Stimulated activated naive B cell treated with anti-CD40 and anti-IgM and Interleukin-4, amounts not matched to agents 10 μg/mL and 1 μg/mL and 100 μg/mL, for 72 hours (primary cell): Measurements from ENCODE around the gene ACSM4.
"Not testable (repeated sequence)": the region's sequence is repeated elsewhere in the genome, so short reads cannot be mapped to it uniquely, and the experiment has no call there.

Experiments
- ATAC-seq, 2 donors: fragments of 150-1000 bp; cut with Tn5 transposase; replicated peaks; 2 replicates each; pipeline ENCODE4 v1.10.0; 2021; ENCODE audit warnings: moderate library complexity in 1 of 2
- DNase-seq: peaks from one replicate; pipeline ENCODE4 v3.0.0; 2021
- H3K27ac Mint-ChIP-seq: one replicate; pipeline ENCODE4 v1.8.0; 2022; ENCODE audit warnings: mild to moderate bottlenecking, mixed read lengths
- H3K27me3 Mint-ChIP-seq, 2 donors: one replicate each; pipeline ENCODE4 v1.8.0; 2022; ENCODE audit warnings: mixed read lengths in 2 of 2
- H3K36me3 Mint-ChIP-seq, 2 donors: one replicate each; pipeline ENCODE4 v1.8.0; 2022; ENCODE audit warnings: mixed read lengths in 2 of 2, mild to moderate bottlenecking in 1 of 2
- H3K4me1 Mint-ChIP-seq, 2 donors: one replicate each; pipeline ENCODE4 v1.8.0; 2022; ENCODE audit warnings: mixed read lengths in 2 of 2, mild to moderate bottlenecking in 1 of 2
- H3K4me3 Mint-ChIP-seq, 2 donors: one replicate each; pipeline ENCODE4 v1.8.0; 2022; ENCODE audit warnings: mild to moderate bottlenecking in 2 of 2, mixed read lengths in 2 of 2, moderate library complexity in 1 of 2
- H3K9me3 Mint-ChIP-seq, 2 donors: one replicate each; pipeline ENCODE4 v1.8.0; 2022; ENCODE audit warnings: mixed read lengths in 2 of 2, mild to moderate bottlenecking in 1 of 2

The ACSM4 gene

GRCh38 chr12:7302266-7302986, 1.4 kb upstream of the ACSM4 start:
- Mint-ChIP-seq H3K27ac (no peak overlapping the region), H3K27me3 (peaks cover 6 to 21% of the 10 kb centered on the region in 2 donors), H3K36me3 (no peaks in the 10 kb centered on the region), H3K4me3 (no peak overlapping the region), H3K4me1 (no peaks in the 10 kb centered on the region), H3K9me3 (no peaks in the 10 kb centered on the region)
- ATAC-seq (no peak), DNase-seq (no peak)

- Mint-ChIP-seq H3K4me1 (no peaks in the 10 kb centered on the region), H3K36me3 (no peaks in the 10 kb centered on the region), H3K27me3 (peaks cover 6 to 21% of the 10 kb centered on the region in 2 donors), H3K4me3 (no peak overlapping the region), H3K27ac (no peak overlapping the region), H3K9me3 (no peaks in the 10 kb centered on the region)
- ATAC-seq (no peak), DNase-seq (no peak)
Observed at GRCh38 chr12:7303230-7303629, 642 bp upstream of the ACSM4 start.

GRCh38 chr12:7304456-7304855, 584 bp downstream of the ACSM4 start:
- H3K27me3 Mint-ChIP-seq, result peaks cover 4 to 15% of the 10 kb centered on the region in 2 donors
- no peak overlapping the region for H3K27ac Mint-ChIP-seq
- H3K9me3 Mint-ChIP-seq, result no peaks in the 10 kb centered on the region
- H3K4me1 Mint-ChIP-seq, result no peaks in the 10 kb centered on the region
- DNase-seq (no peak), ATAC-seq (no peak)
- H3K36me3 Mint-ChIP-seq, result no peaks in the 10 kb centered on the region
- no peak overlapping the region for H3K4me3 Mint-ChIP-seq

GRCh38 chr12:7310070-7310469, 6.2 kb downstream of the ACSM4 start:
- Mint-ChIP-seq H3K27me3 (peaks cover 4 to 7% of the 10 kb centered on the region in 2 donors), H3K9me3 (peaks cover 0 to 3% of the 10 kb centered on the region in 2 donors), H3K27ac (no peak overlapping the region), H3K4me3 (no peak overlapping the region), H3K4me1 (no peaks in the 10 kb centered on the region), H3K36me3 (no peaks in the 10 kb centered on the region)
- ATAC-seq (no peak), DNase-seq (no peak)

GRCh38 chr12:7319930-7320329, 16.1 kb downstream of the ACSM4 start:
- no peak for ATAC-seq
- no peaks in the 10 kb centered on the region for H3K4me1 Mint-ChIP-seq
- H3K27ac Mint-ChIP-seq, result no peak overlapping the region

GRCh38 chr12:7321624-7322023, 17.8 kb downstream of the ACSM4 start:
- ATAC-seq, result no peak
- Mint-ChIP-seq H3K9me3 (no peaks in the 10 kb centered on the region), H3K36me3 (no peaks in the 10 kb centered on the region), H3K27ac (no peak overlapping the region), H3K27me3 (peaks cover 0 to 5% of the 10 kb centered on the region in 2 donors), H3K4me3 (no peak overlapping the region), H3K4me1 (no peaks in the 10 kb centered on the region)
- DNase-seq, result no peak

More at GRCh38 chr12:7319930-7320329, 16.1 kb downstream of the ACSM4 start:
- Mint-ChIP-seq H3K27me3 (peaks cover 0 to 5% of the 10 kb centered on the region in 2 donors), H3K36me3 (no peaks in the 10 kb centered on the region), H3K9me3 (no peaks in the 10 kb centered on the region), H3K4me3 (no peak overlapping the region)
- no peak for DNase-seq

- no peak overlapping the region for H3K27ac Mint-ChIP-seq
- ATAC-seq (no peak), DNase-seq (no peak)
- H3K9me3 Mint-ChIP-seq, result no peaks in the 10 kb centered on the region
- peaks cover 3 to 5% of the 10 kb centered on the region in 2 donors for H3K27me3 Mint-ChIP-seq
- H3K4me1 Mint-ChIP-seq, result no peaks in the 10 kb centered on the region
- H3K4me3 Mint-ChIP-seq, result no peak overlapping the region
- H3K36me3 Mint-ChIP-seq, result no peaks in the 10 kb centered on the region
Observed at GRCh38 chr12:7322599-7322998, 18.7 kb downstream of the ACSM4 start.

GRCh38 chr12:7324176-7324575, 20.3 kb downstream of the ACSM4 start:
- DNase-seq (no peak), ATAC-seq (no peak)
- Mint-ChIP-seq H3K27ac (no peak overlapping the region), H3K36me3 (no peaks in the 10 kb centered on the region), H3K9me3 (no peaks in the 10 kb centered on the region), H3K4me3 (no peak overlapping the region), H3K4me1 (no peaks in the 10 kb centered on the region), H3K27me3 (peaks cover 8 to 10% of the 10 kb centered on the region in 2 donors)

GRCh38 chr12:7327918-7328317, 24.0 kb downstream of the ACSM4 start:
- H3K4me3 Mint-ChIP-seq, result no peak overlapping the region
- no peaks in the 10 kb centered on the region for H3K4me1 Mint-ChIP-seq
- DNase-seq (no peak), ATAC-seq (no peak)
- peaks cover 19 to 34% of the 10 kb centered on the region in 2 donors for H3K27me3 Mint-ChIP-seq
- peaks cover 4 to 9% of the 10 kb centered on the region in 2 donors for H3K9me3 Mint-ChIP-seq
- peaks cover 0 to 2% of the 10 kb centered on the region in 2 donors for H3K36me3 Mint-ChIP-seq
- no peak overlapping the region for H3K27ac Mint-ChIP-seq

GRCh38 chr12:7337790-7338189, 33.9 kb downstream of the ACSM4 start:
- not testable (repeated sequence) for H3K27ac Mint-ChIP-seq, H3K4me1 Mint-ChIP-seq, ATAC-seq, H3K4me3 Mint-ChIP-seq, DNase-seq, H3K9me3 Mint-ChIP-seq, H3K36me3 Mint-ChIP-seq, H3K27me3 Mint-ChIP-seq

- peaks cover 1 to 2% of the 10 kb centered on the region in 2 donors for H3K36me3 Mint-ChIP-seq
- H3K27me3 Mint-ChIP-seq, result no peaks in the 10 kb centered on the region
- H3K27ac Mint-ChIP-seq, result no peak overlapping the region
- DNase-seq (no peak), ATAC-seq (no peak)
- no peak overlapping the region for H3K4me3 Mint-ChIP-seq
- H3K9me3 Mint-ChIP-seq, result peaks cover 7 to 9% of the 10 kb centered on the region in 2 donors
- no peaks in the 10 kb centered on the region for H3K4me1 Mint-ChIP-seq
Observed at GRCh38 chr12:7339675-7340074, 35.8 kb downstream of the ACSM4 start.

- no peak for ATAC-seq
- Mint-ChIP-seq H3K4me1 (no peaks in the 10 kb centered on the region), H3K4me3 (no peak overlapping the region), H3K27me3 (peaks cover 0 to 7% of the 10 kb centered on the region in 2 donors), H3K36me3 (peaks cover 0 to 5% of the 10 kb centered on the region in 2 donors), H3K27ac (no peak overlapping the region), H3K9me3 (peaks cover 6 to 7% of the 10 kb centered on the region in 2 donors)
- no peak for DNase-seq
Observed at GRCh38 chr12:7344833-7345606, 41.1 kb downstream of the ACSM4 start.

GRCh38 chr12:7346551-7347225, 42.8 kb downstream of the ACSM4 start:
- peaks cover 6 to 7% of the 10 kb centered on the region in 2 donors for H3K9me3 Mint-ChIP-seq
- no peaks in the 10 kb centered on the region for H3K4me1 Mint-ChIP-seq
- DNase-seq (no peak), ATAC-seq (no peak)
- no peak overlapping the region for H3K4me3 Mint-ChIP-seq
- H3K27me3 Mint-ChIP-seq, result peaks cover 5 to 13% of the 10 kb centered on the region in 2 donors
- no peak overlapping the region for H3K27ac Mint-ChIP-seq
- H3K36me3 Mint-ChIP-seq, result peaks cover 0 to 5% of the 10 kb centered on the region in 2 donors

GRCh38 chr12:7349418-7349817, 45.5 kb downstream of the ACSM4 start:
- Mint-ChIP-seq H3K27me3 (peaks cover 13 to 21% of the 10 kb centered on the region in 2 donors), H3K4me1 (no peaks in the 10 kb centered on the region)
- no peak for ATAC-seq

More at GRCh38 chr12:7349418-7349817, 45.5 kb downstream of the ACSM4 start:
- Mint-ChIP-seq H3K27ac (no peak overlapping the region), H3K9me3 (peaks cover 0 to 4% of the 10 kb centered on the region in 2 donors), H3K4me3 (no peak overlapping the region), H3K36me3 (peaks cover 0 to 5% of the 10 kb centered on the region in 2 donors)
- no peak for DNase-seq
